ENCODE results near the gene IREB2.

The IREB2 gene

DNA sequence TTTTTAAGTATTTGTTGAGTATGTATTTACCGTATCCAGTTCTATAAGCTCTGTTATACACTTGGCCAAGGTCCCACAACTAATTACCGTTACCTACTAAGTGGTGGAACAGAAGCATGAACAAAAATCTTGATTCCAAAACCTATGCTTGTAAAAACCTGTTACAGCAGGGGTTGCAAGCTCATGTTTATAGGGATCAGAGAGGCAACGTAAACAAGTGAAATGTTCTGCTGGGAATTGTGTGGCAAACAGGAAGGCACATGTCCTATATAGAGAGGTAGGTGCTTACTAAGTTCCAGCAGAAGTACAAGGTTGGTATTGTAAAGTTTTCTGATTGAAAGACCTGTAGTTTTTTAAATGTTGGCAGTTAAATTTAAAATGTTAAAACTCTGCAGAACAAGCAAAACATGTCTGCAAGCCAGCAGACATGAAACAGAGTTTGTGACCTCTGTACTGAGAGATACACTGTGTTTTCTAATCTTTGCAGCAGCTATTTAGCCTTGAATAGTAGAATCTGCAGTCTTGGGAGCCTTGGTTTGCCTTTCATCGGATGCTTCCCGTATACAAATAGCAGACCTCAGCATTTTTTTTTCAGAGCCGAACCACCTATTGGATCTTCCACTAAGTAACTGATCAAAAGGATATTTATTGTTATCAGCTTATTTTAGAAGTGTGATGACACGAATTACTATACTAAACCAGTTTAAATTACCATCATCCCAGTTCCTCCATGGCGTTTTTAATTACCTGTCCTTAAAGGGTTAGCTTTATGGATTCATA lies 11.4 kb downstream of the IREB2 start:
- no peak overlapping the region for H2BK15ac ChIP-seq (ENCODE audit: low read depth, poor library complexity, severe bottlenecking)
- H3K9me3 ChIP-seq (ENCODE audit: control insufficient read depth, low read length) = no peaks in the 10 kb centered on the region
- H2BK120ac ChIP-seq (ENCODE audit: low read depth, low read length) = no peak overlapping the region
- no peak overlapping the region for H4K8ac ChIP-seq (ENCODE audit: low read length)
- peak overlapping the region; percentile 66 for H3K9ac ChIP-seq (ENCODE audit: low read length)
- DNase-seq = peak; percentile 55
- H3K4ac ChIP-seq (ENCODE audit: low read depth in 1 of 2, low read length in 2 of 2) = peak overlapping the region in 1 of 2 experiments; percentile 26
- H3K79me1 ChIP-seq (replicated peaks; ENCODE audit: low read length, poor library complexity, severe bottlenecking) = peaks cover 2% of the 10 kb centered on the region
- no peak overlapping the region for H3K4me2 ChIP-seq (ENCODE audit: low read length, poor library complexity, severe bottlenecking)
- H3K27me3 ChIP-seq (ENCODE audit: control insufficient read depth in 1 of 2, insufficient read depth in 1 of 2, low read length in 2 of 2) = no peaks in the 10 kb centered on the region
- no peak overlapping the region for H2AK5ac ChIP-seq (ENCODE audit: low read length, severe bottlenecking)
- no peak overlapping the region for H3K27ac ChIP-seq (ENCODE audit: low read length, poor library complexity, severe bottlenecking)
- 63% methylated on average over 5 of the region's 8 CpGs for WGBS
- H3K23ac ChIP-seq (ENCODE audit: low read length in 2 of 2) = no peak overlapping the region
- no peak overlapping the region for H3K14ac ChIP-seq (ENCODE audit: low read length in 2 of 2)
- H3K4me1 ChIP-seq (ENCODE audit: control insufficient read depth, insufficient read depth, low read depth, low read length) = peaks cover 2% of the 10 kb centered on the region
- H3K4me3 ChIP-seq (ENCODE audit: insufficient read depth in 1 of 2, low read depth in 1 of 2, low read length in 2 of 2) = no peak overlapping the region
- no peak overlapping the region for H4K91ac ChIP-seq (ENCODE audit: low read length)
- H2AFZ ChIP-seq (ENCODE audit: low read depth, low read length) = no peak overlapping the region
- H3K18ac ChIP-seq (ENCODE audit: low read depth in 1 of 2, low read length in 2 of 2) = no peak overlapping the region
- H2BK5ac ChIP-seq (ENCODE audit: low read depth, low read length, poor library complexity, severe bottlenecking) = no peak overlapping the region
- H2BK12ac ChIP-seq (ENCODE audit: low read length in 2 of 2) = no peak overlapping the region
- H3K36me3 ChIP-seq (ENCODE audit: control insufficient read depth in 1 of 2, insufficient read depth in 2 of 2, low read depth in 1 of 2, low read length in 2 of 2) = peaks cover 29 to 41% of the 10 kb centered on the region in 2 experiments

DNA sequence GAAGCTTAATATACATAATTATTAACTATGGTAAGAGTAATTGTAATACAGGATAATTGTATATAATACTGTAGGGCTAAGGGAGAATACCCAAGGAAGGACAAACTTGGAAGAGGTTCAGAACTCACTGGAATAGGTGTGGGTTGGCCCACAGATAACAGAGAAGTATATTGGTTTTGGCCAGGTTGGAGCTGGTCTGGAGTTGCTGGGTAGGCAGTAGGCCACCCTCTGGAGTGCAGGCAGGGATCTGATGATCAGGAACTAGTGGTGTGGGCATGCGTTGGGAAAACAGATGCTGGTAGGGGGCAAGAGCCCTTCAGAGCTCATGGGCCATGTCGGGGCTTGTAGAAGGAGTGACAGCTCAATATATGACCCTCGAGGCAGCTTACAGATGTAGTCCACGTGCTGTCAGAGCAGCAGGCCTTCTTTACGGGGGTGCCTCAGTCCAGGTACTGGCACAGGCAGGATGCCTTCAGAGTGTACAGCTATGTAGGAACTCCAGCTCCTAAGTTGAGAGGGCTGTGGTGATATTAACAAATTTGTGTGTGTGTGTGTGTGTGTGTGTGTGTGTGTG lies 12.4 kb downstream of the IREB2 start:
- no peak overlapping the region for H2BK15ac ChIP-seq (ENCODE audit: low read depth, poor library complexity, severe bottlenecking)
- peaks cover 2% of the 10 kb centered on the region for H3K79me1 ChIP-seq (replicated peaks; ENCODE audit: low read length, poor library complexity, severe bottlenecking)
- peaks cover 2% of the 10 kb centered on the region for H3K4me1 ChIP-seq (ENCODE audit: control insufficient read depth, insufficient read depth, low read depth, low read length)
- peaks cover 29 to 31% of the 10 kb centered on the region in 2 experiments for H3K36me3 ChIP-seq (ENCODE audit: control insufficient read depth in 1 of 2, insufficient read depth in 2 of 2, low read depth in 1 of 2, low read length in 2 of 2)
- H2AK5ac ChIP-seq (ENCODE audit: low read length, severe bottlenecking) = no peak overlapping the region
- H3K27ac ChIP-seq (ENCODE audit: low read length, poor library complexity, severe bottlenecking) = no peak overlapping the region
- peak overlapping the region; percentile 37 to 61 for H3K18ac ChIP-seq (ENCODE audit: low read depth in 1 of 2, low read length in 2 of 2)
- peak overlapping the region; percentile 45 for H4K8ac ChIP-seq (ENCODE audit: low read length)
- no peak overlapping the region for H2BK5ac ChIP-seq (ENCODE audit: low read depth, low read length, poor library complexity, severe bottlenecking)
- H2BK120ac ChIP-seq (ENCODE audit: low read depth, low read length) = peak overlapping the region; percentile 0
- H3K9me3 ChIP-seq (ENCODE audit: control insufficient read depth, low read length) = no peaks in the 10 kb centered on the region
- H3K23ac ChIP-seq (ENCODE audit: low read length in 2 of 2) = no peak overlapping the region
- WGBS = 77% methylated on average over 5 of the region's 5 CpGs
- H3K4me3 ChIP-seq (ENCODE audit: insufficient read depth in 1 of 2, low read depth in 1 of 2, low read length in 2 of 2) = no peak overlapping the region
- H4K91ac ChIP-seq (ENCODE audit: low read length) = peak overlapping the region; percentile 43
- H3K4ac ChIP-seq (ENCODE audit: low read depth in 1 of 2, low read length in 2 of 2) = no peak overlapping the region
- H3K14ac ChIP-seq (ENCODE audit: low read length in 2 of 2) = no peak overlapping the region
- H2AFZ ChIP-seq (ENCODE audit: low read depth, low read length) = no peak overlapping the region
- H2BK12ac ChIP-seq (ENCODE audit: low read length in 2 of 2) = peak overlapping the region in 1 of 2 experiments; percentile 51
- H3K27me3 ChIP-seq (ENCODE audit: control insufficient read depth in 1 of 2, insufficient read depth in 1 of 2, low read length in 2 of 2) = no peaks in the 10 kb centered on the region
- H3K9ac ChIP-seq (ENCODE audit: low read length) = no peak overlapping the region
- no peak for DNase-seq
- H3K4me2 ChIP-seq (ENCODE audit: low read length, poor library complexity, severe bottlenecking) = no peak overlapping the region

DNA sequence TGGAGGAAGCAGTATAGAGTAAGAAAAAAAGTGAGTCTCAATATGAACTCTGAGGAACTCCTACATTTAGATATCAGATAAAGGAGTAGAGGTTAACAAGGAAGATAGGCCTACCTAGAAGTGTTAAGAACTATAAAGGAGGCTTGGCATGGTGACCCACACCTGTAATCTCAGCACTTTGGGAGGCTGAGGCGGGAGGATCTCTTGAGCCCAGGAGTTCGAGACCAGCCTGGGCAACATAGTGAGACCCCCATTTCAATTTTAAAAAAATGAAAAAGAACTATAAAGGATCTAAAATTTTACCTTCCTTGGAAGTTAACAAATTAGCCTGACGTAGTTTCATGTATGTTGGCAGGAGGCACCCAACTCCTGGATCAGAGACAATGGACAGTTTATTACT lies 14.5 kb downstream of the IREB2 start:
- no peak overlapping the region for H3K4me3 ChIP-seq (ENCODE audit: insufficient read depth in 1 of 2, low read depth in 1 of 2, low read length in 2 of 2)
- peaks cover 13 to 17% of the 10 kb centered on the region in 2 experiments for H3K36me3 ChIP-seq (ENCODE audit: control insufficient read depth in 1 of 2, insufficient read depth in 2 of 2, low read depth in 1 of 2, low read length in 2 of 2)
- no peak overlapping the region for H3K27ac ChIP-seq (ENCODE audit: low read length, poor library complexity, severe bottlenecking)
- no peak overlapping the region for H3K4ac ChIP-seq (ENCODE audit: low read depth in 1 of 2, low read length in 2 of 2)
- WGBS = 100% methylated on average over 1 of the region's 3 CpGs
- H2BK120ac ChIP-seq (ENCODE audit: low read depth, low read length) = no peak overlapping the region
- no peak overlapping the region for H2BK5ac ChIP-seq (ENCODE audit: low read depth, low read length, poor library complexity, severe bottlenecking)
- H4K91ac ChIP-seq (ENCODE audit: low read length) = no peak overlapping the region
- no peak for DNase-seq
- H3K14ac ChIP-seq (ENCODE audit: low read length in 2 of 2) = no peak overlapping the region
- no peak overlapping the region for H3K4me2 ChIP-seq (ENCODE audit: low read length, poor library complexity, severe bottlenecking)
- H2BK15ac ChIP-seq (ENCODE audit: low read depth, poor library complexity, severe bottlenecking) = no peak overlapping the region
- no peak overlapping the region for H2AK5ac ChIP-seq (ENCODE audit: low read length, severe bottlenecking)
- H2BK12ac ChIP-seq (ENCODE audit: low read length in 2 of 2) = no peak overlapping the region
- H3K9me3 ChIP-seq (ENCODE audit: control insufficient read depth, low read length) = no peaks in the 10 kb centered on the region
- H2AFZ ChIP-seq (ENCODE audit: low read depth, low read length) = no peak overlapping the region
- H3K4me1 ChIP-seq (ENCODE audit: control insufficient read depth, insufficient read depth, low read depth, low read length) = peaks cover 5% of the 10 kb centered on the region
- no peaks in the 10 kb centered on the region for H3K27me3 ChIP-seq (ENCODE audit: control insufficient read depth in 1 of 2, insufficient read depth in 1 of 2, low read length in 2 of 2)
- no peak overlapping the region for H3K23ac ChIP-seq (ENCODE audit: low read length in 2 of 2)
- H4K8ac ChIP-seq (ENCODE audit: low read length) = no peak overlapping the region
- H3K9ac ChIP-seq (ENCODE audit: low read length) = no peak overlapping the region
- H3K79me1 ChIP-seq (replicated peaks; ENCODE audit: low read length, poor library complexity, severe bottlenecking) = peaks cover 2% of the 10 kb centered on the region
- no peak overlapping the region for H3K18ac ChIP-seq (ENCODE audit: low read depth in 1 of 2, low read length in 2 of 2)

DNA sequence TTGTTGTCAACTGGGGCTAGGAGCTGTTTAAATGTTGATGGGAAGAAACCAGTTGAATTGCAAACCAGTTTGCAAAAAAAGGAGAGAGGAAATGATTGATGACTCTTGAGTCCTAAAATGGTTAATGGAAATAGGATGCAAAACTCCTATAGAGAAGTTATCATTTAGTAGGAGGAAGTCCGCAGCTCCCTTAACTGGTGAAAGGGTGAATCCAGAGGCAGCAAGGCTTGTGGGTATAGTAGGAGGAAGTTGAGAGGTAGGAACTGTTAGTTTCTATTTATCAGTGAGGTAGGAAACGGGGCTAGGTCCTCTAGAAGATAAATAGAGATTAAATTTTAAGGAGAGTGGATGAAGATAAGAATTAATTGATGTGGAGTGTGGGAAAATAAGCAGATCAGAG lies 15.4 kb downstream of the IREB2 start:
- H3K27me3 ChIP-seq (ENCODE audit: control insufficient read depth in 1 of 2, insufficient read depth in 1 of 2, low read length in 2 of 2) = no peaks in the 10 kb centered on the region
- no peak overlapping the region for H2BK12ac ChIP-seq (ENCODE audit: low read length in 2 of 2)
- no peak overlapping the region for H3K14ac ChIP-seq (ENCODE audit: low read length in 2 of 2)
- 73% methylated on average over 2 of the region's 2 CpGs for WGBS
- H4K91ac ChIP-seq (ENCODE audit: low read length) = no peak overlapping the region
- no peak for DNase-seq
- peaks cover 2% of the 10 kb centered on the region for H3K79me1 ChIP-seq (replicated peaks; ENCODE audit: low read length, poor library complexity, severe bottlenecking)
- no peak overlapping the region for H2BK5ac ChIP-seq (ENCODE audit: low read depth, low read length, poor library complexity, severe bottlenecking)
- H3K4me3 ChIP-seq (ENCODE audit: insufficient read depth in 1 of 2, low read depth in 1 of 2, low read length in 2 of 2) = no peak overlapping the region
- H3K9ac ChIP-seq (ENCODE audit: low read length) = no peak overlapping the region
- H2AK5ac ChIP-seq (ENCODE audit: low read length, severe bottlenecking) = no peak overlapping the region
- no peak overlapping the region for H2AFZ ChIP-seq (ENCODE audit: low read depth, low read length)
- H3K18ac ChIP-seq (ENCODE audit: low read depth in 1 of 2, low read length in 2 of 2) = no peak overlapping the region
- H3K4ac ChIP-seq (ENCODE audit: low read depth in 1 of 2, low read length in 2 of 2) = no peak overlapping the region
- H3K27ac ChIP-seq (ENCODE audit: low read length, poor library complexity, severe bottlenecking) = no peak overlapping the region
- H4K8ac ChIP-seq (ENCODE audit: low read length) = no peak overlapping the region
- no peak overlapping the region for H2BK15ac ChIP-seq (ENCODE audit: low read depth, poor library complexity, severe bottlenecking)
- no peak overlapping the region for H2BK120ac ChIP-seq (ENCODE audit: low read depth, low read length)
- H3K9me3 ChIP-seq (ENCODE audit: control insufficient read depth, low read length) = no peaks in the 10 kb centered on the region
- H3K4me2 ChIP-seq (ENCODE audit: low read length, poor library complexity, severe bottlenecking) = no peak overlapping the region
- H3K4me1 ChIP-seq (ENCODE audit: control insufficient read depth, insufficient read depth, low read depth, low read length) = peaks cover 3% of the 10 kb centered on the region
- H3K36me3 ChIP-seq (ENCODE audit: control insufficient read depth in 1 of 2, insufficient read depth in 2 of 2, low read depth in 1 of 2, low read length in 2 of 2) = peaks cover 8 to 9% of the 10 kb centered on the region in 2 experiments
- no peak overlapping the region for H3K23ac ChIP-seq (ENCODE audit: low read length in 2 of 2)
